Measurements from ENCODE around the gene PODXL2.

The PODXL2 gene

DNA sequence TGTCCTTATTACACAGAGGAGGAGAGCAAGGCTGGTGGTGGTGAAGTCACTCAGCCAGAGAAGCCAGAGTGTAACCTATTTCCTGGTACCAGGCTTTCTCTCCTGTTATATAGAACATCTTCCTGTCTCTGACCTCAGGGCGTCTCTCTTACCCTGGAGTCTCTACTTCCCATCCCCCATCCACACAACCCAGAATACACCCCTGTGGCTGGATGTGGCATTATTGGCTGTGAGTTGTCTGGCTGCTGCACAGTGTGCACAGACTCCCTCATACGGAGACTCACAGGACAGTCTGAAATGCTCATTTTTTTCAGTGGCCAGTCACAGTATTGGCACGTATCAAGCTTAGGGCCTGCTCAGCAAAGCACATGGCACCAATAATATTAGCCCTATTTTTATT, 8.6 kb downstream of the PODXL2 start:
- H3K4me3 ChIP-seq (ENCODE audit: low read depth in 1 of 2, low read length in 2 of 2), result no peak overlapping the region
- H3K9ac ChIP-seq (ENCODE audit: low read length), result no peak overlapping the region
- no peaks in the 10 kb centered on the region for H3K27me3 ChIP-seq (ENCODE audit: control insufficient read depth in 1 of 2, insufficient read depth in 2 of 2, low read length in 2 of 2)
- no peaks in the 10 kb centered on the region for H3K36me3 ChIP-seq (ENCODE audit: insufficient read depth, low read length)
- H3K4me1 ChIP-seq (ENCODE audit: insufficient read depth, low read length), result no peaks in the 10 kb centered on the region
- no peak overlapping the region for H3K27ac ChIP-seq (ENCODE audit: low read depth, low read length)
- no peaks in the 10 kb centered on the region for H3K9me3 ChIP-seq (ENCODE audit: low read length)

DNA sequence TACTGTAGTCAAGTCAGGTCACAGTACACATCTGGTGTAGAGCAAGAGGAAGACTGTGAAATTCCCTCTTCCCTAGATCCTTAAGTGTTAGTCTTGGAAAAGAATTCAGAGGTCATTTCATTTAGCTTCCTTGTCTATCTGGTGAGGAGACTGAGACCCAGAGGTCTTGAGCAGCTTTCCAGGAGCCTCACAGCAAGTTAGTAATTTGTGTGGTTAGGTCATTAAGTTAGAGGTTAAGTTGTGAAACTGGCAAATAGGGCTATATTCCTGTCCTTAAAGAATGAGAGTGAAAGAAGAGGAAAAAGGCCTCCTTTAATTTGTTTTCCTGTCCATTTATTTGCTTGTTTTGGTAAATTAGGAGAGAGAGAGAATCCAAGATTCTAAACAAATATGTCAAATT, 9.0 kb downstream of the PODXL2 start:
- Histone ChIP-seq H3K9me3 (ENCODE audit: low read length) (no peaks in the 10 kb centered on the region), H3K27me3 (ENCODE audit: control insufficient read depth in 1 of 2, insufficient read depth in 2 of 2, low read length in 2 of 2) (no peaks in the 10 kb centered on the region), H3K27ac (ENCODE audit: low read depth, low read length) (no peak overlapping the region), H3K4me1 (ENCODE audit: insufficient read depth, low read length) (no peaks in the 10 kb centered on the region), H3K4me3 (ENCODE audit: low read depth in 1 of 2, low read length in 2 of 2) (no peak overlapping the region), H3K9ac (ENCODE audit: low read length) (no peak overlapping the region), H3K36me3 (ENCODE audit: insufficient read depth, low read length) (no peaks in the 10 kb centered on the region)

DNA sequence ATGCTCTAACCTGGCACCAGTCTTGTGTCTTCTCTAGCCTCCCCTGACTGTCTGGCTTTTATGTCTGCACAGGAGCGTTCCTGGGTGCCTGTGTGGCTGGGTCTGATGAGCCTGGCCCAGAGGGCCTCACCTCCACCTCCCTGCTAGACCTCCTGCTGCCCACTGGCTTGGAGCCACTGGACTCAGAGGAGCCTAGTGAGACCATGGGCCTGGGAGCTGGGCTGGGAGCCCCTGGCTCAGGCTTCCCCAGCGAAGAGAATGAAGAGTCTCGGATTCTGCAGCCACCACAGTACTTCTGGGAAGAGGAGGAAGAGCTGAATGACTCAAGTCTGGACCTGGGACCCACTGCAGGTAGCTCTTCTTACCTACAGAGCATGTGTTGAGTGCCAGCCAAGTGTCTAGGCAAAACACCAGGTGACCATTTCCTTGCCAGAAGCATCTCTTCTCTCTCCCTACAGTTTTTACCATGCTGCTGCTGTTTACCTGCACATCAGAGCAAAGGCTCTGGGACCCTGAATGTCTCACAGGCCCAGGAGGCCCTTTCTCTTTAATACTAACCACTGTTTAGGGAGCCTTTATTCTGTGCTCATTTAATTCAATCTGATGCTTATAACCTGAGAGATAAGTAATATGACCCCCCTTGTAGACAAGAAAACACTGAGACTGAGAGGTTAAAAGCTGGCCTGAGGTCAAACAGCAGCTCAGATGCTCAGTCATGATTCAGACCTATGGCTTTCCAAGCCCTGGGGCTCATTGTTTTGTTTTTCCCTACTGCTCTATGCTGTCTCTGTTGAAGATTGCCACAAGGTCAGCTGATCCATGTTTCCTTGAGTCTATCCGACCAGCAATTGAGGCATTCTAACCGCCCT, 10.4 kb downstream of the PODXL2 start:
- Histone ChIP-seq H3K9me3 (ENCODE audit: low read length) (no peaks in the 10 kb centered on the region), H3K4me1 (ENCODE audit: insufficient read depth, low read length) (no peaks in the 10 kb centered on the region), H3K4me3 (ENCODE audit: low read depth in 1 of 2, low read length in 2 of 2) (no peak overlapping the region), H3K36me3 (ENCODE audit: insufficient read depth, low read length) (no peaks in the 10 kb centered on the region), H3K27ac (ENCODE audit: low read depth, low read length) (no peak overlapping the region), H3K27me3 (ENCODE audit: control insufficient read depth in 1 of 2, insufficient read depth in 2 of 2, low read length in 2 of 2) (no peaks in the 10 kb centered on the region), H3K9ac (ENCODE audit: low read length) (no peak overlapping the region)

DNA sequence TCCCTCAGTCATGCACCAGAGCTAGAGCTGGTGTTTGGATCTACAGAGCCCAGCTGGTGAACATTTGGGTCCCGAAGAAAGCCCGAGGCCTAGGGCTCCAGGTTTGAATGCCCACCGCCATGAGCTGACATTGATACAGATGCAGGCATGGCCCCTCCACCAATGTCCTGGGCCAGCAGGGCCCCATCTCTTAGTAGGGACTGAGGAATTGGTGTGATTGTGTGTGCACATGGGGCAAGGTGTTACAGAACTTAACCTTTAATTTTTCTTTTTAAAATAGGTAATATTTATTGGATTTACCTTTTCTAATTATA, 11.0 kb downstream of the PODXL2 start:
- Histone ChIP-seq H3K27me3 (ENCODE audit: control insufficient read depth in 1 of 2, insufficient read depth in 2 of 2, low read length in 2 of 2) (no peaks in the 10 kb centered on the region), H3K36me3 (ENCODE audit: insufficient read depth, low read length) (no peaks in the 10 kb centered on the region), H3K4me1 (ENCODE audit: insufficient read depth, low read length) (no peaks in the 10 kb centered on the region), H3K27ac (ENCODE audit: low read depth, low read length) (no peak overlapping the region), H3K9me3 (ENCODE audit: low read length) (no peaks in the 10 kb centered on the region), H3K9ac (ENCODE audit: low read length) (no peak overlapping the region), H3K4me3 (ENCODE audit: low read depth in 1 of 2, low read length in 2 of 2) (no peak overlapping the region)

DNA sequence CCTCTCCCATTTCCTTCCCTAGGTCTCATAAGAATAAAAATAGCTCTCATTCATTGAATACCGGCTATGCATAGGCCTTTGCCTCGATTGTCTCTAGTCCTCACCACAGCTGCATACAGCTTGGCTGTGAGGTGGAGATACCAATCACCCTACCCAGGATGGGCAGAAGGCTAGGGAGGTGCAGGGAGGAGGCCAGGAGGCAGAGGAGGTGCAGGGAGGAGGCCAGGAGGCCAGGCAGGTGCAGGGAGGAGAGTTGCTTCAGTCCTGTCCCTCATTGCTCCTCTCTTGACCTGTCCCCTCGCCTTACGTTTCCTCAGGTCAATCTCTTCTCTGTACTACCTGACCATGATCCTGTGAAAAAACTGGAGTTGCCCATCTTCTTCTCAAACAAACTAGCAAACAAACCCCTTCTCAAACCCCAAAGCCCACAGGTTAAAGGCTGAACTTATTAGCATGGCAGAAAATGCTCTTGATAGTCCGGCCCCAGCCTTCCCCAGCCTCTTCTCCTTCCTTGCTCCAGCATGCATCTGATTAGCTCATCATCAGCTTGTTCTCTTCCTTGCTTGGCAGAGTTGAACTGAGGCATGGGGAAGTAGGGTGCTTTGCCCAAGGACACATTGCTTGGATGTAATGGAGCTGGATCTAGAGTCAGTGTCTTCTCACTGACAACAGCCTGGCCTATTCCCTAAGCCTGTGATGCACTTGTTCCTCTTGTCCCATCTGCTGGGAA, 15.8 kb downstream of the PODXL2 start:
- Histone ChIP-seq H3K9ac (ENCODE audit: low read length) (no peak overlapping the region), H3K4me3 (ENCODE audit: low read depth in 1 of 2, low read length in 2 of 2) (no peak overlapping the region), H3K4me1 (ENCODE audit: insufficient read depth, low read length) (no peaks in the 10 kb centered on the region), H3K9me3 (ENCODE audit: low read length) (no peaks in the 10 kb centered on the region), H3K27me3 (ENCODE audit: control insufficient read depth in 1 of 2, insufficient read depth in 2 of 2, low read length in 2 of 2) (no peaks in the 10 kb centered on the region), H3K27ac (ENCODE audit: low read depth, low read length) (no peak overlapping the region), H3K36me3 (ENCODE audit: insufficient read depth, low read length) (no peaks in the 10 kb centered on the region)

DNA sequence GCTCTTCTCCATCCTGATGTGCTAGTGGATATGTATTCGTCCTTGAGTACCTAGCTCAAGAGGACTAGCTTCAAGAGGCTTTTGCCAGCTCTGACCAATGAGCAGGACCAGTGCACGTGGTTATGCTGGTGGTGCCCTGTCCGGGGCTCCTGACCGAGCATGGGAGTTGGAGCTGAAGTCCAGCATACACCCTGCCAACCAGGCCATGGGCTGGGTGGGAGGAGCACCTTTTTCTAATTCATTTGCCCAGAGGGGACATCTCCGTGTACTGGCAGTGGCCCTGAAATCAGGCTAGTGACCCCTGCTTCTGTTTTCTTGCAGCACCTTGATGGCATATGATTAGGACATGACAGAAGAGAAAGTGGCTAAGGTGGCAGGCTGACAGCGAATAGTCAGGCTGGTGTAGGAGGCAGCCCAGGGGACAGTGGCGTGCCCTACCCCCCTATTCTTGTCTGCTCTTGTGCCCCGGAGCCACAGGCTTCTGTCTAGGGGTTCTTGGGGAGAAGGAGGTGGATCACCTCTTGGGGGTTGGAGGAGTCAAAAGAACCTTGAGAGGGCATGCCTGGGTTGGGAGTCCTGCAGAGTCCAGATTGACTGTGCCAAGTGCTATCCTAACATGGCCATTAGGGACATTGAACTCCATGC, 16.5 kb downstream of the PODXL2 start:
- no peaks in the 10 kb centered on the region for H3K9me3 ChIP-seq (ENCODE audit: low read length)
- no peak overlapping the region for H3K27ac ChIP-seq (ENCODE audit: low read depth, low read length)
- H3K27me3 ChIP-seq (ENCODE audit: control insufficient read depth in 1 of 2, insufficient read depth in 2 of 2, low read length in 2 of 2), result no peaks in the 10 kb centered on the region
- H3K9ac ChIP-seq (ENCODE audit: low read length), result no peak overlapping the region
- H3K36me3 ChIP-seq (ENCODE audit: insufficient read depth, low read length), result no peaks in the 10 kb centered on the region
- no peak overlapping the region for H3K4me3 ChIP-seq (ENCODE audit: low read depth in 1 of 2, low read length in 2 of 2)
- no peaks in the 10 kb centered on the region for H3K4me1 ChIP-seq (ENCODE audit: insufficient read depth, low read length)

DNA sequence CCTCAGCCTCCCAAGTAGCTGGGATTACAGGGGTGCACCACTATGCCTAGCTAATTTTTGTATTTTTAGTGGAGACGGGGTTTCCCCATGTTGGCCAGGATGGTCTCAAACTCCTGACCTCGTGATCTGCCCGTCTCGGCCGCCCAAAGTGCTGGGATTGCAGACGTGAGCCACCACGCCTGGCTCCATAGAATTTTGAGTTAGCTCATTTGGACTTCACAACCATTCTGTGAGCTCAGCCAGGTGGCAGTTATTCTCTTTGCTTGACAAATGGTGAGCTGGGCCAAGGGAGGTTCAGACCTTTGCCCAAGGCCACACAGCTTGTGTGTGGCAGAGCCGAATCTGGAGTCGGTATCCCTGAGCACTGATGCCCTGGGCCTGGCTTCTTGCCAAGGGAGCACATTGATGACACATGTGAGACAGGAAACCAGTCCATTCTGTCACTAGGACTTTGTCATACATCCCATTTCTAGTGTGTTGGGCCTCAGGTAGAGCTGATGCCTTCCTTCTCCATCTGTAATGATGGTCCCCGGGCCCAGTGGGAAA, 17.6 kb downstream of the PODXL2 start:
- no peaks in the 10 kb centered on the region for H3K27me3 ChIP-seq (ENCODE audit: control insufficient read depth in 1 of 2, insufficient read depth in 2 of 2, low read length in 2 of 2)
- no peaks in the 10 kb centered on the region for H3K36me3 ChIP-seq (ENCODE audit: insufficient read depth, low read length)
- no peaks in the 10 kb centered on the region for H3K4me1 ChIP-seq (ENCODE audit: insufficient read depth, low read length)
- no peak overlapping the region for H3K27ac ChIP-seq (ENCODE audit: low read depth, low read length)
- no peak overlapping the region for H3K4me3 ChIP-seq (ENCODE audit: low read depth in 1 of 2, low read length in 2 of 2)
- no peaks in the 10 kb centered on the region for H3K9me3 ChIP-seq (ENCODE audit: low read length)
- no peak overlapping the region for H3K9ac ChIP-seq (ENCODE audit: low read length)

DNA sequence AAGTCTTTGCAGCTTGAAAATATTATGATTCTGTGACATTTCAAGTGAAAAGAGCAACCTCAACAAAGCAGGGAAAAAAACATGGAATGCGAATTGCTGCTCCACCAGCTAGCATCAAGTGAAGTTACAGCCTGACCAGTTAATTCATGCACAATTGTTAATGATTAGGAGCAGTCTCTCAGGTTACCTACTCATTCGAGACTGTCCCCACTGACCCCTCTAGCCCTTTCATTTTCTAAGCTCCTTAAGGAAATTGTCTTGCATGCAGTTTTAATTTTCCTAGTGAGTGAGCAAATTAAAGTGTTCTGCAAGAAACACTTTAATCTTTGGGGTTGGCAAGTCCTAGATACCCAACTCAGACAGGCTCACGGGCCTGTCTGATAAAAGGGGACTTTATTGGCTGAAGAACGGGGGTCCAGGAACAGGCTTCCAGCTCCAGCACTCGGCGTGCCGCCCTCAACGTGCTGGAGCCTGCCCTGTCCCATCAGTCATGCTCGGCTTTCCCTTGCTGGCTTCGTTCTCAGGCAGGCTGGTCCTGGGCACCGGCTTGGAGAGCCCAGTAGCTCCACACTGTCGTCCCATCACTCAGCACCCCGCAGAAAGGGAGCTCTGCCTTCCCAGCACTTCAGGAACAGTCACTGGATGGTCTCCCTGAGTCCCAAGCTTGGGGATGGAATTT, 18.3 kb downstream of the PODXL2 start:
- Histone ChIP-seq H3K9me3 (ENCODE audit: low read length) (no peaks in the 10 kb centered on the region), H3K27me3 (ENCODE audit: control insufficient read depth in 1 of 2, insufficient read depth in 2 of 2, low read length in 2 of 2) (no peaks in the 10 kb centered on the region), H3K9ac (ENCODE audit: low read length) (no peak overlapping the region), H3K36me3 (ENCODE audit: insufficient read depth, low read length) (no peaks in the 10 kb centered on the region), H3K27ac (ENCODE audit: low read depth, low read length) (no peak overlapping the region), H3K4me1 (ENCODE audit: insufficient read depth, low read length) (no peaks in the 10 kb centered on the region), H3K4me3 (ENCODE audit: low read depth in 1 of 2, low read length in 2 of 2) (no peak overlapping the region)

DNA sequence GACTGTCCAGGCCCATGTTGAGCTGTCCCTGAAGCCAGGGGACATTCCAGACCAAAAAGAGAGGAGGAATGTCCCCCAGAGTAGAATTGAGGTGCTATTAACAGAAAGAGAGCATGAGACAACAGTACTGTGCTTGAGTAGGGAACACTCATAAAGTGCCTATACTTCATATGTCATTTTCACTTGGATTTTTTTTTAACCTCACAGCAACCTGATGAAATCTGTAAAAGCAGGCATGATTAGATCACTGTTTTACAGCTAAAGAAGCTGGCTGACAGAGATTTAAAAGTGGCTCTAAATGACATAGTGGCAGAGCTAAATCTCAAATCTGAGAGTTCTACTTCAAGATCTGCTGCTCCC, 18.8 kb downstream of the PODXL2 start:
- Histone ChIP-seq H3K36me3 (ENCODE audit: insufficient read depth, low read length) (no peaks in the 10 kb centered on the region), H3K4me1 (ENCODE audit: insufficient read depth, low read length) (no peaks in the 10 kb centered on the region), H3K27ac (ENCODE audit: low read depth, low read length) (no peak overlapping the region), H3K9ac (ENCODE audit: low read length) (no peak overlapping the region), H3K27me3 (ENCODE audit: control insufficient read depth in 1 of 2, insufficient read depth in 2 of 2, low read length in 2 of 2) (no peaks in the 10 kb centered on the region), H3K9me3 (ENCODE audit: low read length) (no peaks in the 10 kb centered on the region), H3K4me3 (ENCODE audit: low read depth in 1 of 2, low read length in 2 of 2) (no peak overlapping the region)

DNA sequence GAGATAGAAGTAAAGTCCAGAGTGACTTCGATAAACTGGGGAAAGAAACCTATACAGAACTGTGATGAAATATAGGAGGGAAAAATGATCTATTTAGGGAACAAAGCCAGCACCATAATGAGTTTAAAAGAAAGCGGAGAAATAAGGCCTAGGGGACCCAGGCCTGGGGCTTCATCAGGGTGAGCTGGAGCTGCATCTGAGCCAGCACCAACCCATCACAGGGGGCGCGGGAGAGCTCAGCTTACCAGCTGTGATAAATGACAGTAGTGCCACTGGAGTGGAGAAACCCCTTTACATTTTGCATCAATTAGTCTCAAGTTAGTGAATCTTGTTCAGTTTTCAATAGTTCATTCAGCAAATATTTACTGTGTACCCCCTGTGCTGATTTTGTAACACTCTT, 21.3 kb downstream of the PODXL2 start:
- Histone ChIP-seq H3K9ac (ENCODE audit: low read length) (no peak overlapping the region), H3K27ac (ENCODE audit: low read depth, low read length) (no peak overlapping the region), H3K4me3 (ENCODE audit: low read depth in 1 of 2, low read length in 2 of 2) (no peak overlapping the region), H3K27me3 (ENCODE audit: control insufficient read depth in 1 of 2, insufficient read depth in 2 of 2, low read length in 2 of 2) (no peaks in the 10 kb centered on the region), H3K4me1 (ENCODE audit: insufficient read depth, low read length) (no peaks in the 10 kb centered on the region), H3K36me3 (ENCODE audit: insufficient read depth, low read length) (no peaks in the 10 kb centered on the region), H3K9me3 (ENCODE audit: low read length) (no peaks in the 10 kb centered on the region)

DNA sequence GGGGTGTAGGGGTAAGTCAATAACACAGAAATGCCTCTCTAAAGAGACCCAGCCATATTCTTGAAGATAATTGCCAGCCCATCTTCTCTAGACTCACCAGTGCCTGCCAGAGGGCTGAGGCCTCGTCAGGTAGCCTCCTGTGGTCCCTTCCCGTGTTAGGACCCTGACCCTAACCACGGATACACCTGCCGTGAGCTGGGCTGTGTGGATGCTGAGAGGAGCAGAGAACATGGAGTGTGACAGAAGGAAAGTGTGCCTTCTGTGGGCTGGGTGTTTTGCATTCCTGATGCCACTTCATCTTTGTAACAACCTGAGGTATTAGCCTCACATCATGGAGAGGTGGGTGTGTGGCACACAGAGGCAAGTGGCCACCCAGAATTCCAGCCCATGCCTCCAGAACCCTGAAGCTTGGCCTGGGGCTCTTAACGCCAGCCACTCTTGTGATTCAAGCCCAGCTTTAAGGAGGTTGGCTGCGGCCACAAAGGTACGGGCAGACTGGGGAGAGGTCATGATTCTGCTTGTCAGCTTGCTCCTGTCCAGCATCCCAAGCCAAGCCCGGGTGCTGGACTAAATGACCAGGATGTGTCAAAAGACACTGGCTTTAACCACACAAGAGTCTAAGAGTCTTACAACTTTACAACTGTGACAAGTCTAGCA, 22.7 kb downstream of the PODXL2 start:
- Histone ChIP-seq H3K36me3 (ENCODE audit: insufficient read depth, low read length) (no peaks in the 10 kb centered on the region), H3K9ac (ENCODE audit: low read length) (no peak overlapping the region), H3K27ac (ENCODE audit: low read depth, low read length) (no peak overlapping the region), H3K27me3 (ENCODE audit: control insufficient read depth in 1 of 2, insufficient read depth in 2 of 2, low read length in 2 of 2) (no peaks in the 10 kb centered on the region), H3K9me3 (ENCODE audit: low read length) (no peaks in the 10 kb centered on the region), H3K4me3 (ENCODE audit: low read depth in 1 of 2, low read length in 2 of 2) (no peak overlapping the region), H3K4me1 (ENCODE audit: insufficient read depth, low read length) (peaks cover 4% of the 10 kb centered on the region)
